CD4-positive, alpha-beta T cell (primary cell): ENCODE measurements around the gene STIP1. TPM values are rescaled to one million over a fixed set of nuclear protein-coding genes. Genes with fewer than 3 reads are reported as not detected.

Experiments
- ATAC-seq: fragments of 200-7000 bp; cut with Tn5 transposase; one replicate; pipeline ENCODE4 v1.10.0; 2022; ENCODE audit warnings: mild to moderate bottlenecking; ENCODE audit not compliant: poor library complexity
- CTCF ChIA-PET: fragments of 350-600 bp; sonication (Branson Sonifier 250); formaldehyde crosslinking; loops from one replicate; lab custom pipeline; 2021; ENCODE audit warnings: antibody characterized with exemption, inconsistent platforms; lab: Charles Lee
- POLR2A ChIA-PET: fragments of 350-600 bp; sonication (Branson Sonifier 250); formaldehyde crosslinking; loops from one replicate; lab custom pipeline; 2021; ENCODE audit warnings: antibody characterized with exemption, inconsistent platforms; lab: Charles Lee
- DNase-seq, 14 experiments: peaks; one replicate each; pipeline ENCODE4 v3.0.0-alpha.2; 2013 to 2020; ENCODE audit warnings: mixed read lengths in 2 of 14
- H3K27ac ChIP-seq, 2 donors: one replicate each; pipeline versions ENCODE4 v1.5.1 to v1.7.0; 2013; ENCODE audit warnings: low read length in 2 of 2, low read depth in 1 of 2, mild to moderate bottlenecking in 1 of 2
- H3K27me3 ChIP-seq, 2 experiments: 1 replicate in 1 of 2; 2 replicates in 1 of 2; pipeline versions ENCODE4 v1.6.1 to v1.7.0; 2013; ENCODE audit warnings: low read length in 2 of 2, control low read depth in 1 of 2, mild to moderate bottlenecking in 1 of 2, moderate library complexity in 1 of 2; ENCODE audit not compliant: insufficient read depth in 2 of 2, control insufficient read depth in 1 of 2
- H3K36me3 ChIP-seq: one replicate; pipeline ENCODE4 v1.6.1; 2013; ENCODE audit warnings: low read length, control low read depth; ENCODE audit not compliant: insufficient read depth
- H3K4me1 ChIP-seq: one replicate; pipeline ENCODE4 v1.6.1; 2013; ENCODE audit warnings: low read length, control low read depth; ENCODE audit not compliant: insufficient read depth
- H3K4me3 ChIP-seq: one replicate; pipeline ENCODE4 v1.5.1; 2013; ENCODE audit warnings: mild to moderate bottlenecking, low read length, moderate library complexity
- H3K9me3 ChIP-seq, 2 experiments: 1 replicate in 1 of 2; 2 replicates in 1 of 2; pipeline versions ENCODE4 v1.6.1 to v1.7.0; 2013; ENCODE audit warnings: low read length in 2 of 2, mild to moderate bottlenecking in 2 of 2, control low read depth in 1 of 2, moderate library complexity in 1 of 2; ENCODE audit not compliant: control insufficient read depth in 1 of 2, insufficient read depth in 1 of 2
- H3K27ac Mint-ChIP-seq: one replicate; pipeline ENCODE4 v1.8.0; 2020; ENCODE audit warnings: mixed read lengths
- H3K27me3 Mint-ChIP-seq: one replicate; pipeline ENCODE4 v1.8.0; 2021; ENCODE audit warnings: mixed read lengths
- H3K36me3 Mint-ChIP-seq: one replicate; pipeline ENCODE4 v1.8.0; 2021; ENCODE audit warnings: low read depth, mixed read lengths
- H3K4me1 Mint-ChIP-seq: one replicate; pipeline ENCODE4 v1.8.0; 2021; ENCODE audit warnings: low read depth, mixed read lengths
- H3K4me3 Mint-ChIP-seq: one replicate; pipeline ENCODE4 v1.8.0; 2020; ENCODE audit warnings: mild to moderate bottlenecking, mixed read lengths
- H3K9me3 Mint-ChIP-seq: one replicate; pipeline ENCODE4 v1.8.0; 2020; ENCODE audit warnings: mixed read lengths
- CTCF ChIP-seq: fragments of 200-600 bp; IDR thresholded peaks from one replicate; pipeline ENCODE4 v1.8.0; 2022; ENCODE audit warnings: antibody characterized with exemption, mild to moderate bottlenecking
- intact Hi-C, 2 experiments: fragments of 100-400 bp; cut with DNase I in 1 of 2; cut with micrococcal nuclease in 1 of 2; formaldehyde crosslinking; loops; one replicate each; pipeline versions ENCODE4 v1.15.1 to v1.9.0; 2023 to 2025; cut with DNase I, micrococcal nuclease
- total RNA-seq, 174 experiments: library from RNA in 2 of 174; stranded (reverse) in 2 of 174; gene quantifications; one replicate each; pipeline ENCODE4 v1.2.3 and lab custom pipeline; 2021 to 2026

Gene STIP1
- total RNA-seq, 2 experiments from 2014 or later, result 29.0 to 37.5 TPM

- H3K36me3 Mint-ChIP-seq, result no peaks in the 10 kb centered on the region
- H3K27ac ChIP-seq, result no peak overlapping the region
- H3K4me3 ChIP-seq, result no peak overlapping the region
- H3K36me3 ChIP-seq, result no peaks in the 10 kb centered on the region
- H3K4me1 ChIP-seq, result peaks cover 9% of the 10 kb centered on the region
- H3K4me1 Mint-ChIP-seq, result peaks cover 7% of the 10 kb centered on the region
- no peak for TF ChIP-seq CTCF
- H3K9me3 Mint-ChIP-seq, result no peaks in the 10 kb centered on the region
- no peak overlapping the region for H3K4me3 Mint-ChIP-seq
- no peaks in the 10 kb centered on the region for H3K27me3 ChIP-seq
- ChIA-PET POLR2A (interaction anchor here (0.6 kb wide), 1 partner anchor 301 kb away, joined by 3 read pairs; no protein-coding TSS in a partner anchor), CTCF (no interaction called here)
- no peaks in the 10 kb centered on the region for H3K9me3 ChIP-seq
- ATAC-seq (no peak), DNase-seq (no peak)
- intact Hi-C loops, result no loop called here
- no peaks in the 10 kb centered on the region for H3K27me3 Mint-ChIP-seq
- no peak overlapping the region for H3K27ac Mint-ChIP-seq
Measured at GRCh38 chr11:64139049-64139448, 46.9 kb upstream of the STIP1 start.

GRCh38 chr11:64140082-64140481 lies 45.9 kb upstream of the STIP1 start:
- intact Hi-C loops, result loop anchor here in 1 of 2 experiments (10.0 kb wide), 1 partner anchor 1105 kb away; no protein-coding TSS in a partner anchor
- Histone ChIP-seq H3K27ac (no peak overlapping the region), H3K4me3 (no peak overlapping the region), H3K27me3 (no peaks in the 10 kb centered on the region), H3K36me3 (no peaks in the 10 kb centered on the region), H3K4me1 (peaks cover 9% of the 10 kb centered on the region), H3K9me3 (no peaks in the 10 kb centered on the region)
- ChIA-PET POLR2A (no interaction called here), CTCF (no interaction called here)
- Mint-ChIP-seq H3K4me3 (no peak overlapping the region), H3K4me1 (peaks cover 9% of the 10 kb centered on the region), H3K27me3 (no peaks in the 10 kb centered on the region), H3K27ac (no peak overlapping the region), H3K36me3 (no peaks in the 10 kb centered on the region), H3K9me3 (no peaks in the 10 kb centered on the region)
- ATAC-seq, result no peak
- DNase-seq, result no peak
- TF ChIP-seq CTCF, result no peak

- H3K27me3 ChIP-seq, result no peaks in the 10 kb centered on the region
- ChIA-PET CTCF (no interaction called here), POLR2A (no interaction called here)
- no peak overlapping the region for H3K27ac ChIP-seq
- Mint-ChIP-seq H3K36me3 (no peaks in the 10 kb centered on the region), H3K4me1 (peaks cover 9% of the 10 kb centered on the region), H3K27ac (no peak overlapping the region), H3K27me3 (no peaks in the 10 kb centered on the region), H3K9me3 (no peaks in the 10 kb centered on the region), H3K4me3 (no peak overlapping the region)
- DNase-seq (no peak), ATAC-seq (no peak)
- intact Hi-C loops, result loop anchor here in 1 of 2 experiments (10.0 kb wide), 1 partner anchor 1106 kb away; no protein-coding TSS in a partner anchor
- no peak for TF ChIP-seq CTCF
- H3K4me3 ChIP-seq, result no peak overlapping the region
- no peaks in the 10 kb centered on the region for H3K36me3 ChIP-seq
- no peaks in the 10 kb centered on the region for H3K9me3 ChIP-seq
- peaks cover 12% of the 10 kb centered on the region for H3K4me1 ChIP-seq
Measured at GRCh38 chr11:64141081-64141783, 44.7 kb upstream of the STIP1 start.
